ENCODE results near the gene ZNF689.
"Not testable (repeated sequence)": the region's sequence is repeated elsewhere in the genome, so short reads cannot be mapped to it uniquely, and the experiment has no call there.

The ZNF689 gene

DNA sequence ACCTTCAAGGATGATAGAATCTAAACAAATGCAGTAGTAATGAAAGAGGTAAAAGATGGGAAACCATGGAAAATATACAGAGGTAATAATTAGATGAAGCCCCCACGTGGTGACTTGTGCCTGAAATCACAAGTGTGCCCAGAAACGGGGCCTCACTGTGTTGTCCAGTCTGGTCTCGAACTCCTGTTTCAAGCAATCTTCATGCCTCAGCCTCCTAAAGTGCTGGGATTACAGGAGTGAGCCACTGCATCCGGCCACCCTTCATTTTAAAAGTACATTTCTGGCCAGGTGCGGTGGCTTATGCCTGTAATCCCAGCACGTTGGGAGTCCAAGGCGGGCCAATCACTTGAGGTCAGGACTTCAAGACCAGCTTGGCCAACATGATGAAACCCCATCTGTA, 26.4 kb upstream of the ZNF689 start:
- no peak for DNase-seq (ENCODE audit: low spot score)

GRCh38 chr16:30633526-30633925, 23.3 kb upstream of the ZNF689 start:
- no peak for DNase-seq (ENCODE audit: low spot score)

GRCh38 chr16:30632454-30632853, 22.3 kb upstream of the ZNF689 start:
- DNase-seq (ENCODE audit: low spot score), result not testable (repeated sequence)

DNA sequence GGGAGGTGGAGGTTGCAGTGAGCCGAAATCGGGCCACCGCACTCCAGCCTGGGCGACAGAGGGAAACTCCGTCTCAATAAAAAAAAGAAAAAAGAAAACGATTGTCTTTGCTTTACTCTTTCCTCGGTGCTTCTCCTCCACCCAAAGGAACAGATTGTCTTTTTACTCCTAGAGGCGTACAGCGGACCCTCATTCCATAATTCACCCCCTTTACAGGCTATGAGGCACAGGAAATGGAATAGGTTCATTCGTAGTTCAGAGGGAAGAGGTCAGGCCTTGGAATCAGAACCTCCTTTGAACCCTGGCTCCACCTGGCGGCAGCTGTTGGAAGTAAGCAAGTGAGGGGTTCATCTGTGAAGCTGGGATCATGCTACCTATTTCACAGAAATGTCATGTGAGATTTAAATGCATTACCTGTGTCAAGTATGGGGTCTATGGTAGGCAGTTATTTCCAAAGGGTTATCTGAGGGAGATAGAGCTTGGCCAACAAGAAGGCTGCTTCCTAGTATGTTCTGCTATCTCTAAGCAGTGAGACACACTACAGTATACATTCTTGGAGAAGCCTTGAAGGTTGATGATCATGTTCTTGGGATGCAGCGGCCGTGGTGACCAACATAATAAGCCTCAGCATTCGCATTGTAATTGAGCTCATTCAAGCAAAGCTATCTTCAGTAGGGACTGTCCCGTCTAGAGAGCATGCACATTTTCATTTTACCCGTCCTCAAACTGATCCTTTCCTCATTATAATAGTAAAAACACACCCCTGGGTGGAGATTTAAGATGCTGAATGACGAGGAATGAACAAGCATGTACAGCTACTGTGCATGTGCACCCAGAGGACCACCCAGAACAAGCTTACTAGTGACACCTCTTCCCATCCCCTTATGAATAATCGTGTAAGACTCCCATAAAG, 18.7 kb upstream of the ZNF689 start:
- peak; percentile 89 for DNase-seq (ENCODE audit: low spot score)

DNA sequence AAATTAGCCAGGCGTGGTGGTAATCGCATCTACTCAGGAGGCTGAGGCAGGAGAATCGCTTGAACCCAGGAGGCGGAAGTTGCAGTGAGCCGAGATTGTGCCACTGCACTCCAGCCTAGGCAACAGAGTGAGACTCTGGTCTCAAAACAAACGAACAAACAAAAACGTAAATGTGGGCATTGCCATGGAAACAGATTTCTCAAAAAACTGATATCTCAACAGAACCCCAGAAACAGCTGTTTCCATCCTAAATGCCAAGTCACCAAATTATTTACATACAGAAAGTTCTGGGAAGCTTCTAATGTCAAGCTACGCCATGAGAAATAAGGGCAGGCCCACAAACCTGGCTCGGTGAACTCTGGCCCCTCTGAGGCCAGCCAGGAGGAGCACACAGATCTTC, 16.0 kb upstream of the ZNF689 start:
- DNase-seq (ENCODE audit: low spot score), result no peak

DNA sequence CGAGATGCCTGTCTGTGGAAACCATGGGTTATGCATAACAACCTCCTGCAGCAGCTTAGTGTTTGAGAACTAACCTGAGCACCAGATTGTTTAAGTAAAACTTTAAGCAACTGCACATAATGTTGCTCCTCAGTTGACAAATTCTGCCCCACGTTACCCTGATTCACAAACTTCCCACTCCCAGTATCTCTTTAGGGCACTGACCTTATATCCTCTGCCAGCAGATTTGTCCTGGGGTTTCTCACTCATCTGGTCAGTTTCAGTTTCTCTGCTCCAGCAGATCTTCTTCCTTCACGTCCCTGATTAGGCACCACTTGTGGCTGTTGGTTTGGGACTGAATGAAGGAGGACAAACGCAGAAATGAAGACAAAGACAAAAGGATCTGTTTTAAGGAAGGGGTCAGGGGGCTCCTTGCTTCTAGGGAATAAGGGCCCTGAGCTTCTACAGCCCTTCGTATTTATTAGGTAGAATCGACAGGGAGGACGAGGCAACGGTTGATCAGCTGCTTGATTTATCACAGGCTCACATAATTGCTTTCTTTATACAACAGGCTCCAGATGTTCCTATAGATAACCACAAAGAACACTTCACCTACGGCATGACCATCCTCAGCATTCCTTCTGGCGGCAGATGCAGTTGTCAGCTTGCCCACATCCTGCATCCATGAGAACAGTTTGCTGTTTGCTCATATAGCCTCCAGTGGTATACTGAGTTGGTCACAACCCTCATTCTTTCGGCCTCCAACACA, 13.5 kb upstream of the ZNF689 start:
- no peak for DNase-seq (ENCODE audit: low spot score)

- DNase-seq (ENCODE audit: low spot score), result no peak
Observed at GRCh38 chr16:30622455-30623032, 12.4 kb upstream of the ZNF689 start.

GRCh38 chr16:30621765-30622164, 11.6 kb upstream of the ZNF689 start:
- no peak for DNase-seq (ENCODE audit: low spot score)

DNA sequence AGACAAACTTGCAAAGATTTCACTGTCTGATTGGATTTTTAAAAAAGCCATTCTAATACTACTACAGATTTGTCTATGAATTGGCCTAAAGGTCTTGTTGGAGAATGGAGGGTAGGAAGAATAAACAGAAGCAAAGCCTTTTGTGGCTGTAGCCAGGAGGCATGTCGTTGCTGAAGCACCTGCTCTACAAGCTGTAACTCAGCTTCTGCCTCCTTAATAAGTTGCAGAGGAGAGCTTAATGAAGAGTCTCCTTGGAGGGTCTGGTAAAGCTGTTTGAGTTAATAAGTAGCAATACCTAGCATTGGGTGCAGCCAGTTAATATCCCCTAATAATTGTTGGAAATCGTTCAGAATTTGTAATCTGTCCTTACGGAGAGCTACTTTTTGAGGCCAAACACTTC, 10.0 kb upstream of the ZNF689 start:
- DNase-seq (ENCODE audit: low spot score), result no peak

- DNase-seq (ENCODE audit: low spot score), result no peak
Observed at GRCh38 chr16:30619638-30620037, 9.4 kb upstream of the ZNF689 start.

DNA sequence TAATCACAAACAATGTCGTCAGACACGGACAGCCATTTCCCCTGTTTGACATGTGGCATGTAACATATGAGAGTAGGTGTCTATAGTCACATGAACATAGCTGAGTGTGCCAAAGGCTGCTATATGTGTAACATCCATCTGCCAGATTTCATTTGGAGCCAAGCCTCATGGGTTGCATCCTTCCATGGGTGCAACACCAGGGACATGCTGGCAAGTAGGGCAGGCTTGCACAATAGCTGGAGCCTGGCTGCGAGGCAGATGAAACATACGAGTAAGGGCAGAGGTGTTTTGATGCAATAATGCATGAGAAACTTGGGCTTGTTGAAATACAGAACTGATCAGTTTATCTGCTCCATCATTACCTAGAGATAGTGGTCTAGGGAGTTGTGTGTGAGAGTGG, 9.0 kb upstream of the ZNF689 start:
- DNase-seq (ENCODE audit: low spot score), result no peak

DNA sequence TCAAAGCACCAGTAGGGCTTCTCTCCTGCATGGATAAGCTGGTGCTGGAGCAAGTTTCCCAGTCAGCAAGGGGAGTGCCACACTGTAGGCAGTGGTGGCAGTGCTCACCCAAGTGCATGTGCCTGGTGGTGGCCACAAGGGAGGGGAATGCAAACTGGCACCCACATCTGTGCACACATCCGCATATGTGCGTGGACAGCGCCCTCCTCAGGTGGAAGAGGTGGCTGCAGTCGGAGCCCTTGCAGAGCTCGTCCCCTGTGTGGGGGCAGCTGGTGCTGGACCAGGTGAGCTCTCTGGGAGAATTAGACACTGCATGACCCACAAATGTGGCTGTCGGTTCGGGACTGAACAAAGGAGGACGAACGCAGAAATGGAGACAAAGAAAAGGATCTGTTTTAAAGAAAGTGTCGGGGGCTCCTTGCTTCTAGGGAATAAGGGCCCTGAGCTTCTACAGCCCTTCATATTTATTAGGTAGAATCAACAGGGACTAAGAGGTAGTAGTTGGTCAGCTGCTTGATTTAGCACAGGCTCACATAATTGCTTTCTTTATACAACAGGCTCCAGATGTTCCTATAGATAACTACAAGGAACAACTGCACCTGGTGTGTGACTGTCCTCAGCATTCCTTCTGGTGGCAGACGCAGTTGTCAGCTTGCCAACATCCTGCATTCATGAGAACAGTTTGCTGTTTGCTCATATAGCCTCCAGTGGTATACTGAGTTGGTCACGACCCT, 5.3 kb upstream of the ZNF689 start:
- peak; percentile 80 for DNase-seq (ENCODE audit: low spot score)

GRCh38 chr16:30609002-30609925, 925 bp downstream of the ZNF689 start:
- DNase-seq (ENCODE audit: low spot score), result peak; percentile 44

DNA sequence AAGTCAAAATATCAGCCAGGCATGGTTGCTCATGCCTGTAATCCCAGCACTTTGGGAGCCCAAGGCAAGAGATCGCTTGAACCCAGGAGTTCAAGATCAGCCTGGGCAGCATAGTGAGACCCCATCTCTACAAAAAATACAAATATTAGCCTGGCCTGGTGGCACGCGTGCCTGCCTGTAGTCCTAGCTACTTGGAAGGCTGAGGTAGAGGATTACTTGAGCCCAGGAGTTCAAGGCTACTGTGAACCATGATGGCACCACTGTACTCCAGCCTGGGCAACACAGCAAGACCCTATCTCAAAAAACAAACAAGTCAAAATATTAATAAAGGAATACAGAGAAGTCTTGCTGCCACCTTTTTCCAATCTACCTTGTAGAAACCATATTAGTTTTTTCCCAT, 4.2 kb downstream of the ZNF689 start:
- DNase-seq (ENCODE audit: low spot score), result no peak

GRCh38 chr16:30605158-30605557, 5.0 kb downstream of the ZNF689 start:
- DNase-seq (ENCODE audit: low spot score), result no peak

GRCh38 chr16:30604316-30604947, 5.8 kb downstream of the ZNF689 start:
- no peak for DNase-seq (ENCODE audit: low spot score)

GRCh38 chr16:30603945-30604315, 6.3 kb downstream of the ZNF689 start:
- DNase-seq (ENCODE audit: low spot score), result no peak

GRCh38 chr16:30602616-30603277, 7.4 kb downstream of the ZNF689 start:
- no peak for DNase-seq (ENCODE audit: low spot score)

- DNase-seq (ENCODE audit: low spot score), result no peak
Observed at GRCh38 chr16:30601966-30602365, 8.2 kb downstream of the ZNF689 start.

- DNase-seq (ENCODE audit: low spot score), result no peak
Observed at GRCh38 chr16:30600929-30601328, 9.3 kb downstream of the ZNF689 start.

Data from activated CD4-positive, alpha-beta T cell treated with anti-CD3 and anti-CD28 coated beads, Interleukin-2, Interleukin-4, amounts not matched to agents 100 ng/mL and 50 ng/mL, durations not matched to agents 16 hours and 8 hours (primary cell).